GM18867 (cell line): ENCODE measurements around the gene C4orf50.

Experiments used
- ATAC-seq: cut with Tn5 transposase; IDR thresholded peaks from one replicate; pipeline ENCODE4 v1.9.1; 2021; ENCODE audit warnings: mild to moderate bottlenecking, moderate library complexity; ENCODE audit not compliant: unreplicated experiment

C4orf50 gene

GRCh38 chr4:5894266-5894665 lies 124.0 kb downstream of the C4orf50 start:
- ATAC-seq: no peak

GRCh38 chr4:5893591-5893990 lies 124.6 kb downstream of the C4orf50 start:
- no peak for ATAC-seq

DNA sequence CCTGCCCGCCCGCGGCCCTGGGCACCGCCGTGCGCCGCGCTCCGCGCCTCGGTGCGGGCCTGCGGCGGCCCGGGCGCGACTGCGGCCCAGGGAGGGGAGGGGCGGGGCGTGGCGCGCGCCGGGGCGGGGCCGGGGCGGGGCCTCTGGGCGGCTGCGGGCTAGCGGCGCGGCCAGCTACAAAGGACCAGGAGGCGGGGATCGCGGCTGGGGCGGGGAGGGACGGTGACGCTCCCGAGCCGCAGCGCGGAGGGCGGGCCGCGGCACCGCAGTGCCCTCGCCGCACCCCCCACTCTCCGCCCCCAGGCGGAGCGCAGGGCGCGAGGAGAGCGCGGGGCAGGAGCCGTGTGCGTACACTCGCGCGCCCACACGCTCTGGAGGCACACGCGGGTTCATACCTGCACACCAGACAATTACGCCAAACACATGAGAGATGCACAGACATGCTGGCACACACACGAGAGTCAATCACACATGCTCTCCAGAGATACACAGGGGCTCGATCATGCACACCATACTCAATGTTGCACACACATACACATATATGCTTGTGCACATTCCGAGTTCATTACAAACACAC lies 125.1 kb downstream of the C4orf50 start, which contains the start of gene CRMP1:
TSS of gene CRMP1 (minus strand) at position 83 of the 577 bp plus-strand sequence. CDS start 117 bp downstream, outside the sequence.
- no peak for ATAC-seq

DNA sequence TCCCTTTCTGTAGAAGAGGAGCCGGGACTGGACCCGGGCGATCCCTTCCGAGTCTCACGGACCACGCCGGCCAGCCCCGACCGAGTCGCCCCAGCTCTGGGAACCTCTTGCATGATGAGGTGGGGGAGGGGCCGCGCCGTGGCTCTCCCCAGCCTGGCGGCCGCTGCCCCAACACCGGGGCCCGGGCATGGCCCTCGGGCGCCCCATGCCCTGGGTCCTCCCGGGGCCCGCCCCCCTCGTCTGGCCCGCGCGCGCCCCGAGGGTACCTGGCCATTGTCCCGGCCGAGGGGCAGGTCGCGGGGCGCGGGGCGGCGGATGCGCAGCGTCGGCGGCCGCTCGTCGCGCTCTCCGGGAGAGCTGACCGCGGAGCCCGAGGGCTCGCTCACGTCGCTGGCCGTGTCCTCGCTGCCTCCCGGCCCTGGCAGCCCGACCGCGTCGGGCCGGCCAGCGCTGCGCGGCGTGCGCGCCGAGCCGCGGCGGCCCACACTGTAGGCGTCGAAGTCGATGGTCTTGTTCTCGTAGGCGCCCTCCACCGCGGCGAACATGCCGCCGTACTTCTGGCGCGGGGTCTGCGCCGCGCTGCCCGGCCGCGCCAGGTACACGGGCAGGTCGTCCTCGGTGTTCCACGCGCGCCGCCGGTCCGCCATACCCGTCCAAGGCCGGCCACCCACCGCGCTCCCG lies 125.8 kb downstream of the C4orf50 start:
- ATAC-seq: no peak

DNA sequence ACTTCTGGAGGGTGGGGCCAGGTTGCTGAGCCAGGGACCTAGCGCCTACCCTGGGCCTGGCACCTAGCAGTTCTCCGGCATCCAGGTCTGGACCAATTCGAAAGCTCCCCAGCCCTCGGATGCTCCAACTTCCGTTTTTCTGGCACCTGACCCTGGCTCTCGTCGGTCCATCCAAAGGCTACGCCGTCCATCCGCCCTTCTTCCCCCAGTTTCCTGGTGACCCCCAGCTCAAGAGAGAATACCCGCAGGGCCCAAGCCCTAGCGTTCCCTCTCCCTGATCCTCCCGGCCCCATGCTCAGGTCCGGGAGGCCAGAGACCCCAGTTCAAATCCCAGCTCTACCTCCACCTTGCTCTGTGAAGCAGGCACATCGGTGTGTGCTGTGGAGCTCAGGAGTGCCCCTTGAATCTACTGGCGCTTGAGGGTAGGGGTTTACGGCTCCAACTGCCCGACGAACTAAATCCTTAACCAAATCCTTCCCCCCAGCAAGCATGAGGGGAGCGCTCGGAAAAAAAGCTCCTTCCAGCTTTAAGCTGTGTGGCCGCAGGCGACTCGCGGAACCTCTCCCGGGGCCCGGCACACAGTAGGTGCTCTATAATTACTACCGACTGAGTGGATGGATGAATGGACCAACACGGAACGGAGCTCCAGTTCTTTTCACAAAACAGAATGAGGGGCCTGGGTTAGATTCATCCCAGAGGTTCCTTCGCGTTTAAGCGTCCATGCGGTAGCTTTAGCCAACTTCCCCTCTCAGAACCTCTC lies 126.5 kb downstream of the C4orf50 start:
- no peak for ATAC-seq

- ATAC-seq: no peak
These were observed 128.0 kb downstream of the C4orf50 start for GRCh38 chr4:5890063-5890727.

GRCh38 chr4:5889002-5889696 lies 129.1 kb downstream of the C4orf50 start:
- ATAC-seq: no peak

- no peak for ATAC-seq
These were observed 129.8 kb downstream of the C4orf50 start for GRCh38 chr4:5888222-5889001.

- no peak for ATAC-seq
These were observed 130.6 kb downstream of the C4orf50 start for GRCh38 chr4:5887361-5888221.

DNA sequence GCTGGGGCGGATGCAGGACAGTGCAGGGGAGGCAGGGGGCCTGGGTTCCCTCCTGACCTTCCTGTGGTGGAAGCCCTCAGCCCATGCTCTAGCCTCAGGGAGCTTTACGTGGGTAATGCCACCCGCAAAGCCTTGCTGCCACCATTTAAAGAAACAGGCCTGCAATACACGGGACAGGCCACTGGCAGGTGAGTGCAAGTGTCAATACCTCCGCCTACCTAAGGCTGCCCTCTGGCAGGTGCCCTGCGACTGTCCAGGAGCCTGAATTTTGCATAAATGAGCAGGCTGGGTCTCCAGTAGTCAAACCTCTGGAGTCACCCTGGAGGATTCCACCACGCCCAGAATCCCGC lies 131.2 kb downstream of the C4orf50 start:
- ATAC-seq: no peak

GRCh38 chr4:5885733-5886132 lies 132.5 kb downstream of the C4orf50 start:
- no peak for ATAC-seq

DNA sequence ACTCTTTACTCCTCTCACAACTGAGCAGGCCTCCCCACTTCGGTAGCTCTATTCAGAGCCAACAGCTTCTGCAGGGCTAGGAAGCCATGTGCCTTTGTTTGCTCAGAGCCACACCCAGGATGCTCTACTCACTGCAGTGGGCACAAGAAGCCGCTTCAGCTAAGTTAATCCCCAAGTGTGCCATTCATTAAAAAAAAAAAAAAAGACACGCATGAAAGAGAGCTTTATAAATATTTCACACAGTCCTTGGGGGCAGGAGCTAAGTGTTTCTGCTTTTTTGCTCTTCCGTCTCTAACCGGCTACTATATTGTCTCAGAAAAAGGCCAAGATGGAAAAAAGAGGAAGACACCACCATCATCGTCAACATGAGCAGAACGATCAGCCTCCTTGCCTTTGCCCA lies 133.4 kb downstream of the C4orf50 start:
- ATAC-seq: no peak

DNA sequence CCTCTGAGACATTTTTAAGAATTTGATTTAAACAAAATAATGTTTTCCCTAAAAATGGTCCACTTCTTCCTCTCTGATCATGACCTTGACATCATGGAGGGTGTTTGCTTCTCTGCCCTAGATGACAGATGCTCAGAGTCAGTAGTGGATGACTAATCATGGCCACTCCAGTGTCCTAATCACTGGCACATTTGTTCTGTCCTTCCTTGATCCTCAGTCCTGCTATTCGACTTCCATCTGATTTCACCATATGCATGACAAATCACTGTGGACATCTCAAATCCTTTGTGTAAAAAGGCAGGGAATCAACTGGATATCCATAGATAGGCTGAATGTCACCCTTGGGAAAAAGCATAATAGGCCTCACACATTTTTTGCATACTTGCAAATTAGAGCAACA lies 134.3 kb downstream of the C4orf50 start:
- ATAC-seq: no peak

DNA sequence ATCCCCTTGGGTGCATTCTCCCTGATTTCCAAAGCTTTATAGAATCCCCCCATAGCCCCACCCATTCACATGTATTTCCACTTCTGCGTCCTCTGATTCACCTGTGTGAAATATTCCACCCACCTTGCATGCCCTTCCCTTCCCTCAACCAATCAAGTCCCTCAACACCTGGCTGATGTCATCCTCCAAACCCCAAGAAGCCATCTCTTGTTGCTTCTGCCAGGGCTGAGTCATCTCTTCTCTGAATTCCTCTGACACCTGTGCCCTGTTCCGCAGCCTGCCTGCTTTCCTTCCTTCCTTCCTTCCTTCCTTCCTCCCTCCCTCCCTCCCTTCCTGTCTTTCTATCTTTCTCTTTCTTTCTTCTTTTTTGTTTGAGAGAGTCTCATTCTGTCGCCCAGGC lies 135.3 kb downstream of the C4orf50 start:
- no peak for ATAC-seq

DNA sequence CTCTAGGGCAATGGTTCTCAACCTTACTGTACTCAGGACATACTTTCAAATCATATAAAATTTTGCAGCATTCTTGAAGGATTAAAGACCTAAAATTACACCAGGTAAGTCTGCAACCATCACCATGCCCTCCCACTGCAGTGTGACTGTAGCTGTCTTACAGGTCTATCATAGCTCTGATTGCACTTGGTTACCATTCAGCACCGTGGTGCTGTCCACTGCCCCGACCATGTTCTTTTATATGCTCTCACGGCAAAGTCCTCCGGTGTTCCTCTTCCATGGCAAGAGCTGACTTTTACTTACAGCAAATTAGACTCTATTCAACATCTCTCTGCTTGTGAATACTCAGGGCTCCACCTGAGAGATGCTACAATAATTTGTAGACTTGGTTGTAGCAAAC lies 136.9 kb downstream of the C4orf50 start:
- ATAC-seq: no peak

- ATAC-seq: no peak
These were observed 139.9 kb downstream of the C4orf50 start for GRCh38 chr4:5878359-5878758.

DNA sequence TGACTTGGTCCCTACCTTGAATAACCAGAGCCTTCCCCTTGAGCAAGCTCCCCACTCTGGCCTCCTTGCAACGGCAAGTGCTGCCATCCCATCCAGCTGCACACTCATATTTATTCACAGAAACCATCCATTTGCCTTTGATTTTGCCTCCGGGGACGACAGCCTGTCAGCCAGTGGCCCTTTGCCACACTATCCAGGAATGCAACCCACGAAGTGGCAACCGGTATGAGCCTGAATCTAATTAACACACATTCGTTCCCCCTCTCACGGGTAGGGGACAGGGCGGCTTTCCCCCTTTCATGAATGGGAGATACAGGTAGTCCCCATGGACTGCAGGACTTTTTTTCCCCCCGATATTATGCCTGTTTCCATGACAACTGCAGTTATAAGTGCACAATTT lies 140.8 kb downstream of the C4orf50 start:
- ATAC-seq: no peak

GRCh38 chr4:5874811-5875449 lies 143.3 kb downstream of the C4orf50 start:
- ATAC-seq: no peak

DNA sequence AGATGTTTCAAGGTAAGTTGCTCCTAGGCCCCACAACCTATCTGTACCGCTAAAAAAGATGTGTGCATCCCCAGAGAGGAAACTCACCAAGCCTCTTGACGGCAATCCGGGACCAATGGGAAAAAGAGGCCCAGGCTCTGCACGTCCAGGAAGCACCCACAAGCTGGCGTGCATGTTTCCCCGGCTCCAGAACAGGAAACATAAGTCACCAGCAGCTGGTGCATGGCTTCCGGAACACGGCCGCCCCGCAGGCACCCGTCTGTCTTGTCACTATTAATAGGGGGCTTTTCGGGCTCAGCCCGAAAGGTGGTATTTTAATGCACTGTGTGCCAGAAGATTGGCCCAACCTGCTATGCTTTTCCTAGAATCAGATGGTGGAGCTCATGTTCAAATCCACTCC lies 147.5 kb downstream of the C4orf50 start:
- ATAC-seq: no peak
